Spleen (tissue), 11 donors: Measurements from ENCODE around the gene GYG2. TPM values are rescaled to one million over a fixed set of nuclear protein-coding genes. Genes with fewer than 3 reads are reported as not detected.

Experiments used
- DNase-seq: peaks from one replicate; pipeline ENCODE4 v3.0.0-alpha.2; 2020
- H3K27ac ChIP-seq, 8 donors: fragments of 200-600 bp; sonication (generic) in 7 of 8; 1 replicate in 4 of 8; 2 replicates in 4 of 8; pipeline versions ENCODE4 v1.5.0 to v1.8.0; 2016 to 2021; ENCODE audit warnings: inconsistent platforms in 4 of 8, mild to moderate bottlenecking in 4 of 8, moderate library complexity in 1 of 8
- H3K27me3 ChIP-seq, 7 donors: fragments of 200-600 bp; sonication (generic) in 6 of 7; replicated peaks in 1 of 7; 1 replicate in 4 of 7; 2 replicates in 3 of 7; pipeline versions ENCODE4 v1.5.0 to v1.8.0; 2016 to 2021; ENCODE audit warnings: inconsistent platforms in 3 of 7, mild to moderate bottlenecking in 1 of 7
- H3K36me3 ChIP-seq, 6 donors: fragments of 200-600 bp; sonication (generic) in 5 of 6; 1 replicate in 4 of 6; 2 replicates in 2 of 6; pipeline versions ENCODE4 v1.5.0 to v1.8.0; 2016 to 2021; ENCODE audit warnings: inconsistent platforms in 2 of 6
- H3K4me1 ChIP-seq, 6 donors: fragments of 200-600 bp; sonication (generic) in 5 of 6; 1 replicate in 3 of 6; 2 replicates in 3 of 6; pipeline versions ENCODE4 v1.5.0 to v1.8.0; 2016 to 2021; ENCODE audit warnings: inconsistent platforms in 3 of 6
- H3K4me3 ChIP-seq, 8 donors: fragments of 200-600 bp; sonication (generic) in 7 of 8; 1 replicate in 4 of 8; 2 replicates in 4 of 8; pipeline versions ENCODE4 v1.5.0 to v1.8.0; 2016 to 2021; ENCODE audit warnings: inconsistent platforms in 4 of 8, mild to moderate bottlenecking in 4 of 8, moderate library complexity in 2 of 8
- H3K9me3 ChIP-seq, 8 donors: fragments of 200-600 bp; sonication (generic) in 7 of 8; 1 replicate in 4 of 8; 2 replicates in 4 of 8; pipeline versions ENCODE4 v1.5.0 to v1.8.0; 2016 to 2021; ENCODE audit warnings: inconsistent platforms in 4 of 8
- POLR2A ChIP-seq, 3 donors: fragments of 450-650 bp; IDR thresholded peaks; one replicate each; pipeline ENCODE4 v1.5.1; 2017; ENCODE audit warnings: antibody characterized with exemption in 3 of 3, mild to moderate bottlenecking in 1 of 3
- POLR2AphosphoS5 ChIP-seq, 3 donors: sonication (generic); formaldehyde crosslinking; IDR thresholded peaks; one replicate each; pipeline ENCODE4 v1.5.1; 2017; ENCODE audit warnings: antibody characterized with exemption in 3 of 3
- WGBS, 5 donors: extraction: QIAGEN DNeasy Blood & Tissue Kit in 3 of 5; methylation state at CpG; one replicate each; pipeline versions ENCODE4 v1.1.5 to v1.1.7; 2013 to 2018; 5-methylcytosine and 5-hydroxymethylcytosine counted together
- intact Hi-C: fragments of 100-400 bp; cut with DNase I; formaldehyde crosslinking; loops from one replicate; pipeline ENCODE4 v1.15.0; 2023; ENCODE audit warnings: low total_unique reads
- polyA plus RNA-seq, 3 donors: library from polyadenylated mRNA; stranded (reverse); fragments of 200-250 nt; gene quantifications; one replicate each; pipeline ENCODE4 v1.2.1, GENCODE V29; 2013
- total RNA-seq, 7 donors: library from RNA; depleted of rRNA in 3 of 7; stranded (reverse); fragments of >200 nt in 3 of 7; fragmentation: NEBNext Ultra II Directional in 4 of 7; extraction: Animal tissue kit (Norgen Biotek cat#: 25700) in 4 of 7; gene quantifications; one replicate each; pipeline versions ENCODE4 v1.1.0 to v1.2.1, GENCODE V29; 2016 to 2021
- TF ChIP-seq, protein P1 (sequence below), 11 experiments: fragments of 200-600 bp in 7 of 11; fragments of 450-650 bp in 4 of 11; sonication (generic) in 4 of 11; IDR thresholded peaks in 8 of 11; conservative IDR thresholded peaks in 3 of 11; 1 replicate in 7 of 11; 2 replicates in 4 of 11; pipeline versions ENCODE4 v1.4.0 to v1.8.0; 2016 to 2021; ENCODE audit warnings: antibody characterized with exemption in 11 of 11, inconsistent platforms in 4 of 11, mild to moderate bottlenecking in 1 of 11
- donor health status: healthy with polysubstance abuse.
- donor health status: DM: no; HTN: no; CAD: no; lungs with moderate emphysema.
- donor health status: DM: no; HTN: no; CAD: no.
- donor health status: Bipolar disorder and iron deficiency.
- donor health status: healthy.
- donor health status: DM: no; HTN: no; CAD: no.
- donor health status: DM: yes; HTN: yes; CAD: no.

Gene GYG2
- total and polyA plus RNA-seq, 10 donors = 0.22 to 0.92 (median 0.35) TPM; not detected in 2

- H3K4me3 ChIP-seq = no peak overlapping the region
- intact Hi-C loops = no loop called here
- TF ChIP-seq, protein P1, sequence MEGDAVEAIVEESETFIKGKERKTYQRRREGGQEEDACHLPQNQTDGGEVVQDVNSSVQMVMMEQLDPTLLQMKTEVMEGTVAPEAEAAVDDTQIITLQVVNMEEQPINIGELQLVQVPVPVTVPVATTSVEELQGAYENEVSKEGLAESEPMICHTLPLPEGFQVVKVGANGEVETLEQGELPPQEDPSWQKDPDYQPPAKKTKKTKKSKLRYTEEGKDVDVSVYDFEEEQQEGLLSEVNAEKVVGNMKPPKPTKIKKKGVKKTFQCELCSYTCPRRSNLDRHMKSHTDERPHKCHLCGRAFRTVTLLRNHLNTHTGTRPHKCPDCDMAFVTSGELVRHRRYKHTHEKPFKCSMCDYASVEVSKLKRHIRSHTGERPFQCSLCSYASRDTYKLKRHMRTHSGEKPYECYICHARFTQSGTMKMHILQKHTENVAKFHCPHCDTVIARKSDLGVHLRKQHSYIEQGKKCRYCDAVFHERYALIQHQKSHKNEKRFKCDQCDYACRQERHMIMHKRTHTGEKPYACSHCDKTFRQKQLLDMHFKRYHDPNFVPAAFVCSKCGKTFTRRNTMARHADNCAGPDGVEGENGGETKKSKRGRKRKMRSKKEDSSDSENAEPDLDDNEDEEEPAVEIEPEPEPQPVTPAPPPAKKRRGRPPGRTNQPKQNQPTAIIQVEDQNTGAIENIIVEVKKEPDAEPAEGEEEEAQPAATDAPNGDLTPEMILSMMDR (IDR thresholded peaks at IDR 0.05 in 8 of 11, conservative IDR thresholded peaks at IDR 0.05 in 3 of 11) = no peak
- no peak for TF ChIP-seq POLR2A (IDR thresholded peaks at IDR 0.05)
- TF ChIP-seq POLR2AphosphoS5 (IDR thresholded peaks at IDR 0.05) = no peak
- no peak for DNase-seq
- H3K4me1 ChIP-seq = no peaks in the 10 kb centered on the region
- H3K27ac ChIP-seq = no peak overlapping the region
- peaks cover 0 to 32% (median 11%) of the 10 kb centered on the region in 6 donors for H3K36me3 ChIP-seq
- WGBS, 5 donors = 95 to 97% (median 96%) methylated on average over 3 of the region's 3 CpGs
- H3K9me3 ChIP-seq = peaks cover 0 to 8% (median 0%) of the 10 kb centered on the region in 8 donors
- H3K27me3 ChIP-seq = no peaks in the 10 kb centered on the region
These were observed 81.4 kb downstream of the GYG2 start for GRCh38 chrX:2910109-2910508.

- no peak overlapping the region for H3K4me3 ChIP-seq
- 64 to 96% (median 73%) methylated on average over 3 of the region's 3 CpGs for WGBS, 5 donors
- no peak overlapping the region for H3K27ac ChIP-seq
- TF ChIP-seq POLR2A (IDR thresholded peaks at IDR 0.05) = no peak
- H3K27me3 ChIP-seq = no peaks in the 10 kb centered on the region
- intact Hi-C loops = no loop called here
- no peak for DNase-seq
- no peaks in the 10 kb centered on the region for H3K4me1 ChIP-seq
- H3K36me3 ChIP-seq = peaks cover 0 to 38% (median 7%) of the 10 kb centered on the region in 6 donors
- H3K9me3 ChIP-seq = peaks cover 0 to 3% (median 0%) of the 10 kb centered on the region in 8 donors
These were observed 84.4 kb downstream of the GYG2 start for GRCh38 chrX:2913118-2913517.

GRCh38 chrX:2917767-2918166, 89.0 kb downstream of the GYG2 start:
- H3K27me3 ChIP-seq = no peaks in the 10 kb centered on the region
- intact Hi-C loops = no loop called here
- H3K27ac ChIP-seq = no peak overlapping the region
- no peak for DNase-seq
- WGBS, 5 donors = 96 to 97% (median 96%) methylated on average over 19 to 23 of the region's 23 CpGs
- TF ChIP-seq POLR2AphosphoS5 (IDR thresholded peaks at IDR 0.05) = no peak
- TF ChIP-seq POLR2A (IDR thresholded peaks at IDR 0.05) = no peak
- TF ChIP-seq, protein P1 (IDR thresholded peaks at IDR 0.05 in 8 of 11, conservative IDR thresholded peaks at IDR 0.05 in 3 of 11) = no peak
- H3K4me1 ChIP-seq = no peaks in the 10 kb centered on the region
- H3K9me3 ChIP-seq = peaks cover 0 to 3% (median 0%) of the 10 kb centered on the region in 8 donors
- H3K36me3 ChIP-seq = peaks cover 0 to 72% (median 14%) of the 10 kb centered on the region in 6 donors
- H3K4me3 ChIP-seq = no peak overlapping the region

DNA sequence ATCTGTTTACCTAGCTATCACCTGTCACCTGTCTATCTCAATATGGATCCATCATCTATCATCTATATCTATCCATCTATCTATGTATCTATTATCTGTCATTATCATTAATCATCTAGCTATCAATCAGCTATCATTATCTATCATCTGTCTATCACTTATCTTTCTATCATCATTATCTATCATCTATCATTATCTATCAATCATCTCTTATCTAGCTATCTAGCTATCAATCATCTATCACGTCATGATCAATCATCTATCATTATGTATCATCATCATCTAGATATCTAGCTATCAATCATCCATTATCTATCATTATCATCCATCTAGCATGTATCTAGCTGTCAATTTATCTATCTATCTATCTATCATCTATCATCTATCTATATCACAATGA, 92.5 kb downstream of the GYG2 start:
- TF ChIP-seq, protein P1 (IDR thresholded peaks at IDR 0.05 in 8 of 11, conservative IDR thresholded peaks at IDR 0.05 in 3 of 11) = no peak
- TF ChIP-seq POLR2A (IDR thresholded peaks at IDR 0.05) (no peak), POLR2AphosphoS5 (IDR thresholded peaks at IDR 0.05) (no peak)
- Histone ChIP-seq H3K36me3 (peaks cover 0 to 58% (median 8%) of the 10 kb centered on the region in 6 donors), H3K27ac (no peak overlapping the region), H3K9me3 (peaks cover 0 to 2% (median 0%) of the 10 kb centered on the region in 8 donors), H3K27me3 (no peaks in the 10 kb centered on the region), H3K4me1 (no peaks in the 10 kb centered on the region), H3K4me3 (no peak overlapping the region)
- WGBS, 5 donors = 83 to 94% (median 86%) methylated on average over 1 of the region's 1 CpG
- DNase-seq = no peak
- intact Hi-C loops = no loop called here

DNA sequence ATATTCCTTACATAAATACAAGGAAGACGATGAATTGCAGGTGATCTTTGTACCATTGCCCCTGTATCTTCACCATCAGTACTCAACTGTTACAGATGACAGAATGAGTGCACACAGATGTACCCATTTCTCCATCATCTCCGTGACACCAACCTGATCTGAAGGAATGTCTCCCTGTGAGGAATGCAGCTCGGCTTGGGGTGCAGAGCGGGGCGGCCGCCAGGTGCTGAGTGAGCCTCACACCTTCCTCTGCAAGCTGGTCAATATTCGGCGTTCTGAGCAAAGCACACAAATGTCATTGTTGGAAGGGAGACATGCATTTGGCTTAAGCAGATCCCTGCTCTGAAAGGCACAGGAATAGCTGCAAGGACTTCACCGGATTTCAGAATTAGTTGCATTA, 93.0 kb downstream of the GYG2 start:
- Histone ChIP-seq H3K4me3 (no peak overlapping the region), H3K36me3 (peaks cover 0 to 53% (median 8%) of the 10 kb centered on the region in 6 donors), H3K4me1 (no peaks in the 10 kb centered on the region), H3K9me3 (no peaks in the 10 kb centered on the region), H3K27me3 (no peaks in the 10 kb centered on the region), H3K27ac (no peak overlapping the region)
- WGBS, 5 donors = 91 to 98% (median 92%) methylated on average over 7 to 9 of the region's 9 CpGs
- DNase-seq = no peak
- intact Hi-C loops = no loop called here
- TF ChIP-seq POLR2AphosphoS5 (IDR thresholded peaks at IDR 0.05) = no peak
- TF ChIP-seq, protein P1 (IDR thresholded peaks at IDR 0.05 in 8 of 11, conservative IDR thresholded peaks at IDR 0.05 in 3 of 11) = no peak
- TF ChIP-seq POLR2A (IDR thresholded peaks at IDR 0.05) = no peak
